Measurements from ENCODE around the gene SLX9. TPM values are rescaled to one million over a fixed set of nuclear protein-coding genes. Genes with fewer than 3 reads are reported as not detected.
A peak's percentile ranks its signal among the peaks of the same experiment; 100 is the strongest.
"Not testable (repeated sequence)": the region's sequence is repeated elsewhere in the genome, so short reads cannot be mapped to it uniquely, and the experiment has no call there.

The SLX9 gene
- total and polyA plus RNA-seq, 8 donors = 10.5 to 21.7 (median 13.6) TPM

- H3K4me1 ChIP-seq = peaks cover 6 to 16% (median 9%) of the 10 kb centered on the region in 3 donors
- H3K27ac ChIP-seq = peak overlapping the region in 1 of 4 donors; percentile 20
- ATAC-seq (no peak), FAIRE-seq (no peak), DNase-seq (no peak)
- WGBS, 2 donors = 49 to 55% methylated on average over 10 of the region's 10 CpGs
- no peaks in the 10 kb centered on the region for H3K36me3 ChIP-seq
- TF ChIP-seq, protein P1, sequence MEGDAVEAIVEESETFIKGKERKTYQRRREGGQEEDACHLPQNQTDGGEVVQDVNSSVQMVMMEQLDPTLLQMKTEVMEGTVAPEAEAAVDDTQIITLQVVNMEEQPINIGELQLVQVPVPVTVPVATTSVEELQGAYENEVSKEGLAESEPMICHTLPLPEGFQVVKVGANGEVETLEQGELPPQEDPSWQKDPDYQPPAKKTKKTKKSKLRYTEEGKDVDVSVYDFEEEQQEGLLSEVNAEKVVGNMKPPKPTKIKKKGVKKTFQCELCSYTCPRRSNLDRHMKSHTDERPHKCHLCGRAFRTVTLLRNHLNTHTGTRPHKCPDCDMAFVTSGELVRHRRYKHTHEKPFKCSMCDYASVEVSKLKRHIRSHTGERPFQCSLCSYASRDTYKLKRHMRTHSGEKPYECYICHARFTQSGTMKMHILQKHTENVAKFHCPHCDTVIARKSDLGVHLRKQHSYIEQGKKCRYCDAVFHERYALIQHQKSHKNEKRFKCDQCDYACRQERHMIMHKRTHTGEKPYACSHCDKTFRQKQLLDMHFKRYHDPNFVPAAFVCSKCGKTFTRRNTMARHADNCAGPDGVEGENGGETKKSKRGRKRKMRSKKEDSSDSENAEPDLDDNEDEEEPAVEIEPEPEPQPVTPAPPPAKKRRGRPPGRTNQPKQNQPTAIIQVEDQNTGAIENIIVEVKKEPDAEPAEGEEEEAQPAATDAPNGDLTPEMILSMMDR (IDR thresholded peaks at IDR 0.05) = no peak
- intact Hi-C loops (cut with DNase I) = no loop called here
- no peaks in the 10 kb centered on the region for H3K9me3 ChIP-seq
- peak overlapping the region in 1 of 4 donors; percentile 10 for H3K4me3 ChIP-seq
- no peaks in the 10 kb centered on the region for H3K27me3 ChIP-seq
These were observed 28.8 kb upstream of the SLX9 start for GRCh38 chr21:44911068-44911383.

GRCh38 chr21:44911384-44912157 lies 28.3 kb upstream of the SLX9 start:
- peak; percentile 83 to 98 (median 90) for DNase-seq
- Histone ChIP-seq H3K4me1 (peaks cover 6 to 16% (median 9%) of the 10 kb centered on the region in 3 donors), H3K27ac (peak overlapping the region in 3 of 4 donors; percentile 20 to 60 (median 28)), H3K36me3 (no peaks in the 10 kb centered on the region), H3K27me3 (no peaks in the 10 kb centered on the region), H3K9me3 (no peaks in the 10 kb centered on the region), H3K4me3 (peak overlapping the region in 1 of 4 donors; percentile 10)
- ATAC-seq = peak; percentile 90 to 94 (median 92)
- no peak for FAIRE-seq
- intact Hi-C loops (cut with DNase I) = no loop called here
- TF ChIP-seq, protein P1 (IDR thresholded peaks at IDR 0.05) = peak in 3 of 4 donors; percentile 26 to 40 (median 26)
- 25 to 30% methylated on average over 19 of the region's 19 CpGs for WGBS, 2 donors

DNA sequence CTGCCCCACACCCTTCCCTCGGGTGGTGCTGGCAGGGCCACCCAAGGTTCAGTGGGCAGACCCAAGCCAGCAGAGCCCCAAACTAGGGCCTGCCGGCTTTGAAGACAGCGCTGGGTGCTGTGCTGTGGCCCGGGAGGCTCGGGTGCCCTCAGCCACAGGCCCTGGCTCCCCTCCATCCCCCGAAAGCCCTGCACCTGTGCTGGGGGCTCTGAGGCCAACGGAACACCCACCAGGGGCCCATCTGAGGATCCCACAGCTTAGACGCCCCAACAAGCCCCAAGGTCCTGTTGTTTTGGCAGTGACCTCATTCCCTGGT lies 27.7 kb upstream of the SLX9 start:
- 71 to 86% methylated on average over 8 of the region's 8 CpGs for WGBS, 2 donors
- DNase-seq (peak in 2 of 6 donors; percentile 25 to 56), FAIRE-seq (no peak), ATAC-seq (no peak)
- intact Hi-C loops (cut with DNase I) = no loop called here
- Histone ChIP-seq H3K9me3 (no peaks in the 10 kb centered on the region), H3K4me3 (no peak overlapping the region), H3K4me1 (peaks cover 6 to 16% (median 9%) of the 10 kb centered on the region in 3 donors), H3K27ac (peak overlapping the region in 2 of 4 donors; percentile 20 to 60), H3K27me3 (no peaks in the 10 kb centered on the region), H3K36me3 (no peaks in the 10 kb centered on the region)
- TF ChIP-seq, protein P1 (IDR thresholded peaks at IDR 0.05) = no peak

DNA sequence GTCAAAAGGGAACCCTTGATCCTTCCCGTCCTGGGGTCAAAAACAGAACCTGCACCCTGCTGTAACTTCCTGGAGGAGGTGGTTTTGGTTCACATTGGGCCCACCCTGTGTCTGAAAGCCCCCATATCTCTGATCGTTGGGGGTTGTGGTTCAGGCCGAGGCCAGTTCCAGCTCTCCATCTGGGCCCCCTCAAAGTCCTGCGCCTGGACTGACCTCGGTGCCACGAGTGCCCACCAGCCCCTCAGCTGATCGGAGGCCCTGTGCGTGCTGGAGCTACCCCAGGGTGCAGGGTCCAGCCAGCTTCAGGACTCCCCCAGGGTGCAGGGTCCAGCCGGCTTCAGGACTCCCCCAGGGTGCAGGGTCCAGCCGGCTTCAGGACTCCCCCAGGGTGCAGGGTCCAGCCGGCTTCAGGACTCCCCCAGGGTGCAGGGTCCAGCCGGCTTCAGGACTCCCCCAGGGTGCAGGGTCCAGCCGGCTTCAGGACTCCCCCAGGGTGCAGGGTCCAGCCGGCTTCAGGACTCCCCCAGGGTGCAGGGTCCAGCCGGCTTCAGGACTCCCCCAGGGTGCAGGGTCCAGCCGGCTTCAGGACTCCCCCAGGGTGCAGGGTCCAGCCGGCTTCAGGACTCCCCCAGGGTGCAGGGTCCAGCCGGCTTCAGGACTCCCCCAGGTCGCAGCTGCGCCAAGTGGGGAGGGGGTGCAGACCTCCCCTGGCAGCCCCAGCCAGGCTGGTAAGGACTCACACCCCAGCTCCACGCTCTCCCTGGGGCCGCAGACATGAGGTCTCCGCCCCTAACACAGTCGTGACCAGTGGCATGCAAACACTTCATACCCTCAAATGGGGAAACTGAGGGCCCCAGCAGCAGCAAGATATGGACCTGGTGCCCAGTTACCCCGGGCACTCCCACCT lies 27.1 kb upstream of the SLX9 start:
- not testable (repeated sequence) for H3K9me3 ChIP-seq
- peak in 2 of 6 donors; percentile 21 to 58 for DNase-seq

GRCh38 chr21:44913425-44914175 lies 26.2 kb upstream of the SLX9 start:
- no peaks in the 10 kb centered on the region for H3K36me3 ChIP-seq
- peak in 1 of 6 donors; percentile 66 for DNase-seq
- H3K27me3 ChIP-seq = no peaks in the 10 kb centered on the region
- H3K9me3 ChIP-seq = no peaks in the 10 kb centered on the region
- peaks cover 6 to 16% (median 9%) of the 10 kb centered on the region in 3 donors for H3K4me1 ChIP-seq
- TF ChIP-seq, protein P1 (IDR thresholded peaks at IDR 0.05) = no peak
- no peak overlapping the region for H3K4me3 ChIP-seq
- no peak for FAIRE-seq
- ATAC-seq = no peak
- intact Hi-C loops (cut with DNase I) = no loop called here
- 72 to 88% methylated on average over 6 to 7 of the region's 7 CpGs for WGBS, 2 donors
- no peak overlapping the region for H3K27ac ChIP-seq

More for the DNA sequence above, 27.1 kb upstream of the SLX9 start:
- peak overlapping the region in 1 of 4 donors; percentile 20 for H3K27ac ChIP-seq
- H3K4me1 ChIP-seq = peaks cover 6 to 16% (median 9%) of the 10 kb centered on the region in 3 donors
- H3K27me3 ChIP-seq; H3K4me3 ChIP-seq; intact Hi-C loops (cut with DNase I); FAIRE-seq; H3K36me3 ChIP-seq; ATAC-seq: not testable (repeated sequence)
- WGBS, 2 donors = 70 to 81% methylated on average over 16 to 19 of the region's 25 CpGs
